Mesendoderm (in vitro differentiated cells): Measurements from ENCODE around the gene PTPMT1.

Source experiments
- DNase-seq: peaks from one replicate; pipeline ENCODE4 v3.0.0; 2013
- H2AK5ac ChIP-seq: 2 replicates; pipeline ENCODE4 v1.6.1; 2013; ENCODE audit warnings: low read length, inconsistent platforms
- H2BK120ac ChIP-seq: 2 replicates; pipeline ENCODE4 v1.6.1; 2013; ENCODE audit warnings: low read depth, mild to moderate bottlenecking, low read length, moderate library complexity, mixed read lengths
- H2BK15ac ChIP-seq: replicated peaks from 2 replicates; pipeline ENCODE4 v1.6.1; 2013; ENCODE audit warnings: low read depth, mild to moderate bottlenecking, moderate library complexity
- H2BK5ac ChIP-seq: 2 replicates; pipeline ENCODE4 v1.6.1; 2013; ENCODE audit warnings: low read length, inconsistent platforms
- H3K18ac ChIP-seq: 2 replicates; pipeline ENCODE4 v1.6.1; 2013; ENCODE audit warnings: mild to moderate bottlenecking, low read length, mixed read lengths
- H3K23ac ChIP-seq: one replicate; pipeline ENCODE4 v1.6.1; 2013; ENCODE audit warnings: low read length
- H3K27ac ChIP-seq: 2 replicates; pipeline ENCODE4 v1.5.1; 2013; ENCODE audit warnings: low read depth, mild to moderate bottlenecking, inconsistent platforms, low read length, moderate library complexity
- H3K27me3 ChIP-seq: 2 replicates; pipeline ENCODE4 v1.6.1; 2013; ENCODE audit warnings: low read length, control low read depth, mild to moderate bottlenecking, inconsistent platforms; ENCODE audit not compliant: insufficient read depth, poor library complexity
- H3K36me3 ChIP-seq: 2 replicates; pipeline ENCODE4 v1.6.1; 2013; ENCODE audit warnings: low read length, inconsistent platforms; ENCODE audit not compliant: control insufficient read depth, insufficient read depth
- H3K4ac ChIP-seq: one replicate; pipeline ENCODE4 v1.6.1; 2013; ENCODE audit warnings: low read depth, mild to moderate bottlenecking, low read length, moderate library complexity
- H3K4me1 ChIP-seq: 2 replicates; pipeline ENCODE4 v1.6.1; 2013; ENCODE audit warnings: low read depth, low read length, inconsistent platforms; ENCODE audit not compliant: control insufficient read depth
- H3K4me2 ChIP-seq: 2 replicates; pipeline ENCODE4 v1.6.1; 2013; ENCODE audit warnings: low read length
- H3K4me3 ChIP-seq: 2 replicates; pipeline ENCODE4 v1.5.1; 2013; ENCODE audit warnings: mild to moderate bottlenecking, low read length
- H3K56ac ChIP-seq: one replicate; pipeline ENCODE4 v1.6.1; 2013; ENCODE audit warnings: low read length
- H3K79me1 ChIP-seq: 2 replicates; pipeline ENCODE4 v1.6.1; 2013; ENCODE audit warnings: low read length, inconsistent platforms
- H3K79me2 ChIP-seq: 2 replicates; pipeline ENCODE4 v1.6.1; 2013; ENCODE audit warnings: mild to moderate bottlenecking, low read length; ENCODE audit not compliant: control insufficient read depth, insufficient read depth
- H3K9ac ChIP-seq: 2 replicates; pipeline ENCODE4 v1.6.1; 2013; ENCODE audit warnings: low read length, inconsistent platforms
- H4K5ac ChIP-seq: one replicate; pipeline ENCODE4 v1.6.1; 2013; ENCODE audit warnings: low read length
- H4K8ac ChIP-seq: one replicate; pipeline ENCODE4 v1.6.1; 2013; ENCODE audit warnings: low read depth, mild to moderate bottlenecking, control low read depth, low read length, moderate library complexity
- WGBS: extraction: QIAGEN DNeasy Blood & Tissue Kit; methylation state at CpG from one replicate; pipeline ENCODE4 v1.1.7; 2013; ENCODE audit warnings: low lambda C conversion rate, missing lambda C conversion rate; ENCODE audit not compliant: insufficient coverage; ENCODE audit errors: extremely low coverage; 5-methylcytosine and 5-hydroxymethylcytosine counted together

Gene PTPMT1

DNA sequence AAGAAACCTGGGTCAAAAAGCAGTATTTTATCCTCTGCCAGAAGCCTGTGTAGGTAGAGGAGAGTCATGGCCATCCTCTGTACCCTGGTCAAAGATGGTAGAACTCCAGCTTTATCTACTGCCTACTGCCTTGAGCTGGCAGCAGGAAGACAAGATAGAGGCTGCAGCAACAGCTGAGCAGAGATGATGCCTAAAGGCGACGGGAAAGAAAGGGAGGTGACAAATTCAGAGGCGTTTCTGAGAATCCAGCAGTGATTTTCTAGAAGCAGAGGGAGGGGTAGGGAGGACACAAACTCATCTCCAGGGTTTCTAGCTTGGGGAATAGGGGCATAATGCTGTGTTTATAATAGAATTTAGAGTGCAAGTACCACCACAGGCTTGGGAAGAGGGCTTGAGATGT is 44.3 kb downstream of the PTPMT1 start:
- H3K4me1 ChIP-seq: no peaks in the 10 kb centered on the region
- no peaks in the 10 kb centered on the region for H3K27me3 ChIP-seq
- H3K36me3 ChIP-seq: no peaks in the 10 kb centered on the region
- H4K5ac ChIP-seq: no peak overlapping the region
- no peak overlapping the region for H3K56ac ChIP-seq
- no peak overlapping the region for H4K8ac ChIP-seq
- no peak overlapping the region for H3K4ac ChIP-seq
- no peak overlapping the region for H3K18ac ChIP-seq
- DNase-seq: no peak
- no peak overlapping the region for H2BK120ac ChIP-seq
- H3K4me3 ChIP-seq: no peak overlapping the region
- no peak overlapping the region for H3K23ac ChIP-seq
- no peak overlapping the region for H2AK5ac ChIP-seq
- H3K27ac ChIP-seq: no peak overlapping the region
- H2BK5ac ChIP-seq: no peak overlapping the region
- WGBS: no CpG with 5 or more reads among the region's 3 CpGs
- H3K79me2 ChIP-seq: no peaks in the 10 kb centered on the region
- no peaks in the 10 kb centered on the region for H3K79me1 ChIP-seq
- H2BK15ac ChIP-seq: no peak overlapping the region
- H3K4me2 ChIP-seq: no peak overlapping the region
- H3K9ac ChIP-seq: no peak overlapping the region

DNA sequence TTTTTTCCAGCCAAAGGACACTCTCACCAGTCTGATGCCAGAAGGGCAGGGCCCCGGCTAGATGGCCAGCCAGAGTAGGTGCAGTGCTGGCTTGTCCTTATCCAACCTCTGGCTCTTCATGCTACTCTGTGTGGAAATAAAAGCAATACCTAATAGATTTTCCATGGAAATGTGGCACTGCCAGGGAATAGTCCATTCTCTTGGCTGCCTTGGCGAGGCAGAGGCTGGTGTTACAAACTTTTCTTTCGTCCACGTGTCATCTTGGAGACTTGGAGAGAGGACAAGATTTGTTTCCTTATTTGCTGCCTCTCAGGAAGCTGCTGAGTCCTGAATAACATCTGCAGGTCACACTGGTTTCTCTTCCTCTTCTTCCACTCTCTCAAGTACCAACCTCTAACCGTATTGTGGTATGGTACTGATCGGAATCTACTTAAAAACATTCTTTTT is 46.0 kb downstream of the PTPMT1 start:
- no peak for DNase-seq
- H3K9ac ChIP-seq: no peak overlapping the region
- no peak overlapping the region for H2AK5ac ChIP-seq
- H3K4me2 ChIP-seq: no peak overlapping the region
- no CpG with 5 or more reads among the region's 6 CpGs for WGBS
- no peak overlapping the region for H3K27ac ChIP-seq
- no peak overlapping the region for H2BK120ac ChIP-seq
- no peak overlapping the region for H2BK5ac ChIP-seq
- H3K56ac ChIP-seq: no peak overlapping the region
- no peak overlapping the region for H2BK15ac ChIP-seq
- H3K27me3 ChIP-seq: no peaks in the 10 kb centered on the region
- H3K79me2 ChIP-seq: no peaks in the 10 kb centered on the region
- H3K18ac ChIP-seq: no peak overlapping the region
- H3K23ac ChIP-seq: no peak overlapping the region
- H3K4ac ChIP-seq: no peak overlapping the region
- H3K36me3 ChIP-seq: no peaks in the 10 kb centered on the region
- no peak overlapping the region for H4K8ac ChIP-seq
- H3K4me1 ChIP-seq: no peaks in the 10 kb centered on the region
- no peak overlapping the region for H3K4me3 ChIP-seq
- no peak overlapping the region for H4K5ac ChIP-seq
- H3K79me1 ChIP-seq: no peaks in the 10 kb centered on the region

DNA sequence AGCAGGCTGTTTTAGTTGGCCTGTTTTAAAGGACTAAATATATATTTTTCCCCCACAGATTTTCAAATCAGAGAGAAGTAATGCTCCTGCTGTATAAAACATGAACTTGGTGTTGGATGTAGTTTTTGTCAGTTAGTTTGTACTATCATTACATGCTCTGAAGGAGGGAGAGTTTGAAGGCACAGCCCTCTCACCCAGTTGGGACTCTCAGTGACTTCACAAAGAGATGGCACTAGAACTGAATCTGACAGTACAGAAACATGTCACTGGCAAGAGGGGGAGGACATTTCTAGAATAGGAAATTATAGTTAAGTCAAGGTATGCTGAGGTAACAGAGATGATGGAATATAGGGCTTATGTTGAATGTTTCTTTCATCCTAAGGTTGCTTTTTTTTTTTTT is 49.9 kb downstream of the PTPMT1 start:
- H3K18ac ChIP-seq: no peak overlapping the region
- H2AK5ac ChIP-seq: no peak overlapping the region
- H2BK15ac ChIP-seq: no peak overlapping the region

DNA sequence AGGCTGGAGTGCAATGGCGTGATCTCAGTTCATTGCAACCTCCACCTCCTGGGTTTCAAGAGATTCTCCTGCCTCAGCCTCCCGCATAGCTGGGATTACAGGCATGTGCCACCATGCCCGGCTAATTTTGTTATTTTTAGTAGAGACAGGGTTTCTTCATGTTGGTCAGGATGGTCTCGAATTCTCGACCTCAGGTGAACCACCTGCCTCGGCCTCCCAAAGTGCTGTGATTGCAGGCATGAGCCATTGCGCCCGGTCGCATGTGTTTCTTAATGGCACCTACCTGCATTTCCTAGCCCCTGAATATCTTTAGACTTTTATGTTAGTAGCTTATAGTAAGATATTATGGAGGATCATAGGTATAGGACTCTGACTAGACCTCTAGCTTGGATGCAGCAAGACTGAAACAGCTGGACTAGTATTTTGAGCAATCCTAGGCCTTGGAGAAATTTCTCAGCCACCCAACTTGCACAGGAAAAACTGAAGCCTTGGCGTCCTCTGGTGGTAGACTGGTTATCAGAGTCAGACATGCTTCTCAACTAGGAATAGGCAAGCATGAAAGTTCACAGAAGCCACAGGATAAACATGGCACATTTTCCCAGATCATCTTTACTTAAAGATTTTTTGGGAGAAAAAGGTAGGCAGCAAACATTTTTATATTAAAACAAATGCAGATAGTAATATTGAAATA is 51.5 kb downstream of the PTPMT1 start:
- Histone ChIP-seq H3K18ac (no peak overlapping the region), H3K4me1 (no peaks in the 10 kb centered on the region), H3K4me3 (no peak overlapping the region), H2AK5ac (no peak overlapping the region), H3K9ac (no peak overlapping the region), H3K27me3 (no peaks in the 10 kb centered on the region), H2BK5ac (no peak overlapping the region), H3K4me2 (no peak overlapping the region), H3K4ac (no peak overlapping the region), H3K56ac (no peak overlapping the region), H2BK120ac (no peak overlapping the region), H4K5ac (no peak overlapping the region), H3K23ac (no peak overlapping the region), H3K27ac (no peak overlapping the region), H4K8ac (no peak overlapping the region), H3K79me2 (no peaks in the 10 kb centered on the region), H2BK15ac (no peak overlapping the region), H3K79me1 (no peaks in the 10 kb centered on the region), H3K36me3 (peaks cover 4% of the 10 kb centered on the region)
- WGBS: no CpG with 5 or more reads among the region's 10 CpGs
- DNase-seq: peak; percentile 75

More for the DNA sequence above, 49.9 kb downstream of the PTPMT1 start:
- no peak overlapping the region for H4K8ac ChIP-seq
- no peak overlapping the region for H3K56ac ChIP-seq
- H3K9ac ChIP-seq: no peak overlapping the region
- H3K4me2 ChIP-seq: no peak overlapping the region
- H3K36me3 ChIP-seq: peaks cover 2% of the 10 kb centered on the region
- H3K4ac ChIP-seq: no peak overlapping the region
- no peak overlapping the region for H2BK120ac ChIP-seq
- no peak overlapping the region for H3K23ac ChIP-seq
- H3K27ac ChIP-seq: no peak overlapping the region
- no peaks in the 10 kb centered on the region for H3K27me3 ChIP-seq
- H3K4me1 ChIP-seq: no peaks in the 10 kb centered on the region
- no peak overlapping the region for H4K5ac ChIP-seq
- DNase-seq: no peak
- no peaks in the 10 kb centered on the region for H3K79me1 ChIP-seq
- no peaks in the 10 kb centered on the region for H3K79me2 ChIP-seq
- no peak overlapping the region for H3K4me3 ChIP-seq
- no peak overlapping the region for H2BK5ac ChIP-seq

GRCh38 chr11:47617417-47617809 is 52.0 kb downstream of the PTPMT1 start:
- H3K4me1 ChIP-seq: no peaks in the 10 kb centered on the region
- no peaks in the 10 kb centered on the region for H3K27me3 ChIP-seq
- H3K4me3 ChIP-seq: no peak overlapping the region
- peaks cover 4% of the 10 kb centered on the region for H3K36me3 ChIP-seq
- H4K8ac ChIP-seq: no peak overlapping the region
- H2BK5ac ChIP-seq: no peak overlapping the region
- H2BK15ac ChIP-seq: no peak overlapping the region
- H3K27ac ChIP-seq: no peak overlapping the region
- H3K4ac ChIP-seq: no peak overlapping the region
- no peaks in the 10 kb centered on the region for H3K79me1 ChIP-seq
- H3K79me2 ChIP-seq: no peaks in the 10 kb centered on the region
- no peak overlapping the region for H2BK120ac ChIP-seq
- no peak for DNase-seq
- H2AK5ac ChIP-seq: no peak overlapping the region
- no peak overlapping the region for H3K4me2 ChIP-seq
- no CpG with 5 or more reads among the region's 3 CpGs for WGBS
- H3K23ac ChIP-seq: no peak overlapping the region
- H3K56ac ChIP-seq: no peak overlapping the region
- H4K5ac ChIP-seq: no peak overlapping the region
- no peak overlapping the region for H3K18ac ChIP-seq
- no peak overlapping the region for H3K9ac ChIP-seq

GRCh38 chr11:47620836-47621378 is 55.5 kb downstream of the PTPMT1 start:
- Histone ChIP-seq H4K8ac (no peak overlapping the region), H3K4me1 (no peaks in the 10 kb centered on the region), H3K36me3 (peaks cover 4% of the 10 kb centered on the region), H2BK5ac (no peak overlapping the region), H3K27ac (no peak overlapping the region), H3K18ac (no peak overlapping the region), H3K4ac (no peak overlapping the region), H3K23ac (no peak overlapping the region), H4K5ac (no peak overlapping the region), H3K56ac (no peak overlapping the region), H3K27me3 (no peaks in the 10 kb centered on the region), H3K9ac (no peak overlapping the region), H2BK120ac (no peak overlapping the region), H3K79me1 (no peaks in the 10 kb centered on the region), H2BK15ac (no peak overlapping the region), H3K4me3 (no peak overlapping the region), H3K79me2 (no peaks in the 10 kb centered on the region), H3K4me2 (no peak overlapping the region), H2AK5ac (no peak overlapping the region)
- no CpG with 5 or more reads among the region's 2 CpGs for WGBS
- no peak for DNase-seq
